Uterus (tissue), 2 donors: Measurements from ENCODE around the gene RRBP1.

Source experiments
- POLR2A ChIP-seq, 2 donors: fragments of 450-650 bp; IDR thresholded peaks; one replicate each; pipeline ENCODE4 v1.6.1; 2016; ENCODE audit warnings: antibody characterized with exemption in 2 of 2, mild to moderate bottlenecking in 1 of 2, moderate library complexity in 1 of 2
- TF ChIP-seq, protein P1 (sequence below), 4 experiments: fragments of 200-600 bp in 2 of 4; fragments of 450-650 bp in 2 of 4; sonication (generic) in 2 of 4; IDR thresholded peaks; one replicate each; pipeline ENCODE4 v1.5.1; 2016 to 2019; ENCODE audit warnings: antibody characterized with exemption in 4 of 4, mild to moderate bottlenecking in 2 of 4, moderate library complexity in 1 of 4

- TF ChIP-seq, protein P1, sequence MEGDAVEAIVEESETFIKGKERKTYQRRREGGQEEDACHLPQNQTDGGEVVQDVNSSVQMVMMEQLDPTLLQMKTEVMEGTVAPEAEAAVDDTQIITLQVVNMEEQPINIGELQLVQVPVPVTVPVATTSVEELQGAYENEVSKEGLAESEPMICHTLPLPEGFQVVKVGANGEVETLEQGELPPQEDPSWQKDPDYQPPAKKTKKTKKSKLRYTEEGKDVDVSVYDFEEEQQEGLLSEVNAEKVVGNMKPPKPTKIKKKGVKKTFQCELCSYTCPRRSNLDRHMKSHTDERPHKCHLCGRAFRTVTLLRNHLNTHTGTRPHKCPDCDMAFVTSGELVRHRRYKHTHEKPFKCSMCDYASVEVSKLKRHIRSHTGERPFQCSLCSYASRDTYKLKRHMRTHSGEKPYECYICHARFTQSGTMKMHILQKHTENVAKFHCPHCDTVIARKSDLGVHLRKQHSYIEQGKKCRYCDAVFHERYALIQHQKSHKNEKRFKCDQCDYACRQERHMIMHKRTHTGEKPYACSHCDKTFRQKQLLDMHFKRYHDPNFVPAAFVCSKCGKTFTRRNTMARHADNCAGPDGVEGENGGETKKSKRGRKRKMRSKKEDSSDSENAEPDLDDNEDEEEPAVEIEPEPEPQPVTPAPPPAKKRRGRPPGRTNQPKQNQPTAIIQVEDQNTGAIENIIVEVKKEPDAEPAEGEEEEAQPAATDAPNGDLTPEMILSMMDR (IDR thresholded peaks at IDR 0.05), result no peak
- no peak for TF ChIP-seq POLR2A (IDR thresholded peaks at IDR 0.05)
These were observed 11.5 kb upstream of the RRBP1 start for GRCh38 chr20:17693444-17694001.
